RWPE1 (cell line): ENCODE measurements around the gene AGRP.

Source experiments
- CTCF ChIA-PET: fragments of 350-600 bp; sonication (Branson Sonifier 250); formaldehyde crosslinking; extraction: SDS; loops from one replicate; lab custom pipeline; 2021; lab: Yijun Ruan, JAX
- POLR2A ChIA-PET: fragments of 400-600 bp; formaldehyde crosslinking; extraction: SDS; loops from one replicate; lab custom pipeline; 2020; ENCODE audit warnings: antibody characterized with exemption; ENCODE audit not compliant: low non-redundant PET; lab: Yijun Ruan, JAX
- DNase-seq: peaks from one replicate; pipeline ENCODE4 v3.0.0; 2012; ENCODE audit warnings: low spot score
- H3K27ac ChIP-seq: fragments of 450-650 bp; 2 replicates; pipeline ENCODE4 v1.5.1; 2017
- TF ChIP-seq, protein P1 (sequence below): fragments of 450-650 bp; conservative IDR thresholded peaks from 2 replicates; pipeline ENCODE4 v1.5.1; 2017; ENCODE audit warnings: low read depth, mild to moderate bottlenecking

Gene AGRP

DNA sequence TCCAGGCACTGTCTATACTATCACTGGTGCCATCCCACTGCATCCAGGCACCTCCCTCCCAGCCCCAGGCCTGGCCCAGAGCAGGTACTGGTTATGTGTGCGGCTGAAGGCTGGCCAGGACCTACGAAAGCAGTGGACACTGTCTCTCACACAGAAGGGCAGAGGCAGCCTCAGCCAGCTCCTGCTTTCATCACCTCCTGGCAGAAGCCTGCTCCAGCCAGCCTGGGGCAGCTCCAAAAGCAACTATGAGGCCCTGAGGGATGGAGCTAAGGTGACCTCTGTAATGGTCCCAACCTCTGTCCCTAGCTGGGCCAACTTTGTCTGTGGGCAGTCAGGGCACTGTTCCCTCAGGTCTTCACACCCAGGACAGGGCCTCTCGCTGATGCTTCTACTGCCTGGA is 33.6 kb downstream of the AGRP start:
- DNase-seq = no peak
- POLR2A ChIA-PET = no interaction called here
- TF ChIP-seq, protein P1, sequence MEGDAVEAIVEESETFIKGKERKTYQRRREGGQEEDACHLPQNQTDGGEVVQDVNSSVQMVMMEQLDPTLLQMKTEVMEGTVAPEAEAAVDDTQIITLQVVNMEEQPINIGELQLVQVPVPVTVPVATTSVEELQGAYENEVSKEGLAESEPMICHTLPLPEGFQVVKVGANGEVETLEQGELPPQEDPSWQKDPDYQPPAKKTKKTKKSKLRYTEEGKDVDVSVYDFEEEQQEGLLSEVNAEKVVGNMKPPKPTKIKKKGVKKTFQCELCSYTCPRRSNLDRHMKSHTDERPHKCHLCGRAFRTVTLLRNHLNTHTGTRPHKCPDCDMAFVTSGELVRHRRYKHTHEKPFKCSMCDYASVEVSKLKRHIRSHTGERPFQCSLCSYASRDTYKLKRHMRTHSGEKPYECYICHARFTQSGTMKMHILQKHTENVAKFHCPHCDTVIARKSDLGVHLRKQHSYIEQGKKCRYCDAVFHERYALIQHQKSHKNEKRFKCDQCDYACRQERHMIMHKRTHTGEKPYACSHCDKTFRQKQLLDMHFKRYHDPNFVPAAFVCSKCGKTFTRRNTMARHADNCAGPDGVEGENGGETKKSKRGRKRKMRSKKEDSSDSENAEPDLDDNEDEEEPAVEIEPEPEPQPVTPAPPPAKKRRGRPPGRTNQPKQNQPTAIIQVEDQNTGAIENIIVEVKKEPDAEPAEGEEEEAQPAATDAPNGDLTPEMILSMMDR = no peak
- CTCF ChIA-PET = interaction anchor here (0.7 to 1.3 kb wide), 2 partner anchors 21 to 373 kb away, joined by 4 to 6 read pairs; no protein-coding TSS in a partner anchor
- H3K27ac ChIP-seq = no peak overlapping the region

DNA sequence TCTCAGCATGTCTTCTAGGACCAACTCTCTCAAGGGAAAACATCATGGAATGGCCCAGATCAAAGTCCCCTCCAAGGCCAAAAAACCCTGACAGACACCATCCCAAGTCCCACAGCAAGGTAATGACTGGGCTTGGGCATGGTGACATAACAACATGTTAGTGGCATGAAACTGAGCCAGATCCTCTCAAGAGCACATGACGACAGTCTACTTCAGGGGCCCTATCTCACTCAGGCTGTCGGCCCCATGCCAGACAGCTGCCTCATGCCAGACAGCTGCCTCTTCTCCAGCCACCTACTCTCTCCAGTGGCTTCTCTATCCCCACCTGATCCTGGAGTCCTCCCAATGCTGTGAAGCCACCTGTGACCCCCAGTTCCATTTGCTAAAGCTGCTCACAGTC is 34.0 kb downstream of the AGRP start:
- DNase-seq = no peak
- ChIA-PET POLR2A (no interaction called here), CTCF (interaction anchor here (1.3 kb wide), 1 partner anchor 21 kb away, joined by 6 read pairs; no protein-coding TSS in a partner anchor)
- H3K27ac ChIP-seq = no peak overlapping the region; the same call in 1 of the 2 replicates
- TF ChIP-seq, protein P1 = no peak

DNA sequence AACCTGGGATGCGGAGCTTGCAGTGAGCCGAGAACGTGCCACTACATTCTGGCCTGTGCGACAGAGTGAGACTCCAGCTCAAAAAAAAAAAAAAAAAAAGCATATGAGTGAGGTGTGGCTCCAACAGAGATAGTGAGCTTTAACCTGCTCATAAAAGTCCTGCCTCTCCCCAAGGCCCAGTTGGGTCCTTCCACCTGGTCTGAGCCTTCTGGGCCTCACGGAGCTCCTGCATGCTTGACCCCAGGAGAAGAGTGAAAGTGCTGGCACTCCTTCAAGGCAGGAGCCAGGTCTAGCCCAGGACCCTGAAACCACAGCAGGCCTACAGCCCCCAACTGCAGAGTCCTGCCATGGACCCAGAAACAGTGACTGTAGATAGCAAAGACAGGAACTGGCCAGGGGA is 34.8 kb downstream of the AGRP start:
- POLR2A ChIA-PET = interaction anchor here (0.6 kb wide), 1 partner anchor 35 kb away, joined by 5 read pairs; no protein-coding TSS in a partner anchor
- TF ChIP-seq, protein P1 = no peak
- no peak for DNase-seq
- CTCF ChIA-PET = interaction anchor here (1.0 to 2.0 kb wide), 2 partner anchors 11 to 21 kb away, joined by 3 to 4 read pairs; no protein-coding TSS in a partner anchor
- H3K27ac ChIP-seq = peak overlapping the region; percentile 15; the same call in 1 of the 2 replicates

DNA sequence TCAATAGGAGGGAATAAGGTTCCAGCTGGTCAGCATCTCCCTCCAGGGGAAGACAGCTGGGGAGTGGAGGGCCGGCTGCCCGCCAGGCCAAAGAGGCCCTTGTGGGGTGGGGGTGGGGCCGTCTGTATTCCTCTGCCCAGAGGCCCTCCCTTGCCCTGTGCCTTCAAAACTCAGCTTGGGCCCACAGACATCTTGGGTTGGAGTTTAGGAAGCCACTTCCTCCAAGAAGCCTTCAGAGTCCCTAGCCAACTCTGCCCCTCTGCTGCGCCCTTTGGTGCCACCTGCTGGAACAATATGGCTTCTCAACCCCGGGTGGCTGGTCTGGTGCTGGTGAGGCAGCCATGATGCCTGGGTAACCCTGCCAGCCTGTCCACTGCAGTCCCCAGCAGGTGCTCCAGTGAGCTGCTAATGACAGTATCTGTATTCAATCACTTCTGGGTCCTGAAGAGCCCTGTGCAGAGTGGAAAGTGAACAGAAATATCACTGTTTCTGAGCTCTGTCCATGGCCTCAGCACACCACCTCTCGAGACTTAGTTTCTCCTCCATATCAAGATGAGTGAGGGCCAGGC is 35.8 kb downstream of the AGRP start:
- TF ChIP-seq, protein P1 = peak; percentile 49; the same call in 1 of the 2 replicates
- DNase-seq = peak; percentile 32
- CTCF ChIA-PET = interaction anchor here (0.6 to 2.0 kb wide), 9 partner anchors 9 to 467 kb away, joined by 3 to 7 read pairs (median 5); no protein-coding TSS in a partner anchor
- no peak overlapping the region for H3K27ac ChIP-seq
- POLR2A ChIA-PET = no interaction called here

DNA sequence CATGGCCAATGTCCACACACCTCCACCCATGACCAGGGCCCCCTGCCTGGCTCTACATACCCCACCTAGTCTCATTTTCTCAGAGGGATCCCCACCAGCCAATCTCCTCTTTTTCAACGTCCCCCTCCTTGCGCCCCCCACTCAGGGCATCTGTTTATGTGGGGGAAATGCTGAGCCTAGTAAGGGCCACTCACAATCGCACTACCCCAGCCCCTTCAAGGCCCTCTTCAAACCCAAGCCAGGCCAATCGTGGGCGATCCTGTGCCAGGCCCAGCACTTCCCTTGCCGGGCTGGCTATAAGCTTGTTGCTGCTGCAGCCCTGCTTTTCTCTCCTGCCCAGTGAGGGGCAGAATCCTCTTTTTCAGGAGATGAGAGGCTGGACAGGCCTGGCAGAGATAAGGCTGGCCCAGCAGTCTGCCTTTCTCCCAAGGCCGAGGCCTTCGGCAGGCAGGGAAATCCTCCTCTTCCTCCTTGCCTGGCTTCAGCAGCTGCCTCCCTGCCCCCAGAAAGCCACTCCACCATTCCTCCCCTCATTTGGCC is 36.3 kb downstream of the AGRP start:
- no peak for DNase-seq
- ChIA-PET POLR2A (no interaction called here), CTCF (interaction anchor here (0.6 to 2.8 kb wide), 7 partner anchors 9 to 467 kb away, joined by 4 to 13 read pairs (median 5); no protein-coding TSS in a partner anchor)
- H3K27ac ChIP-seq = peak overlapping the region; percentile 23
- TF ChIP-seq, protein P1 = no peak
